Measurements from ENCODE around the gene SLC11A2.

SLC11A2 gene

GRCh38 chr12:50952510-50952909 is 73.7 kb downstream of the SLC11A2 start, which contains the start of gene HIGD1C:
Gene HIGD1C (plus strand): TSS chr12:50952544. CDS start chr12:50953999, 1,455 bp downstream.
- Histone ChIP-seq H3K36me3 (ENCODE audit: control insufficient read depth, low read length) (no peaks in the 10 kb centered on the region), H4K20me1 (ENCODE audit: control insufficient read depth, insufficient read depth, low read depth, low read length) (no peaks in the 10 kb centered on the region), H3K4me1 (ENCODE audit: control insufficient read depth, low read length) (peaks cover 8% of the 10 kb centered on the region; the same call in 1 of the 2 replicates), H3K4me2 (ENCODE audit: low read length) (no peak within 1 kb of the TSS), H3K79me2 (ENCODE audit: control insufficient read depth, low read length) (no peaks in the 10 kb centered on the region), H3K27me3 (ENCODE audit: control insufficient read depth, low read length) (no peaks in the 10 kb centered on the region), H3K4me3 (ENCODE audit: low read length) (no peak within 1 kb of the TSS), H3F3A (ENCODE audit: control insufficient read depth, insufficient read depth) (no peaks in the 10 kb centered on the region), H3K9me3 (ENCODE audit: control insufficient read depth, insufficient read depth, low read length) (no peaks in the 10 kb centered on the region), H3K27ac (ENCODE audit: low read depth, low read length) (no peak within 1 kb of the TSS), H3K9me2 (replicated peaks; ENCODE audit: control insufficient read depth, low read length) (no peaks in the 10 kb centered on the region)
- TF ChIP-seq, protein P1, sequence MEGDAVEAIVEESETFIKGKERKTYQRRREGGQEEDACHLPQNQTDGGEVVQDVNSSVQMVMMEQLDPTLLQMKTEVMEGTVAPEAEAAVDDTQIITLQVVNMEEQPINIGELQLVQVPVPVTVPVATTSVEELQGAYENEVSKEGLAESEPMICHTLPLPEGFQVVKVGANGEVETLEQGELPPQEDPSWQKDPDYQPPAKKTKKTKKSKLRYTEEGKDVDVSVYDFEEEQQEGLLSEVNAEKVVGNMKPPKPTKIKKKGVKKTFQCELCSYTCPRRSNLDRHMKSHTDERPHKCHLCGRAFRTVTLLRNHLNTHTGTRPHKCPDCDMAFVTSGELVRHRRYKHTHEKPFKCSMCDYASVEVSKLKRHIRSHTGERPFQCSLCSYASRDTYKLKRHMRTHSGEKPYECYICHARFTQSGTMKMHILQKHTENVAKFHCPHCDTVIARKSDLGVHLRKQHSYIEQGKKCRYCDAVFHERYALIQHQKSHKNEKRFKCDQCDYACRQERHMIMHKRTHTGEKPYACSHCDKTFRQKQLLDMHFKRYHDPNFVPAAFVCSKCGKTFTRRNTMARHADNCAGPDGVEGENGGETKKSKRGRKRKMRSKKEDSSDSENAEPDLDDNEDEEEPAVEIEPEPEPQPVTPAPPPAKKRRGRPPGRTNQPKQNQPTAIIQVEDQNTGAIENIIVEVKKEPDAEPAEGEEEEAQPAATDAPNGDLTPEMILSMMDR (IDR thresholded peaks at IDR 0.05; ENCODE audit: low read depth, low read length, poor library complexity, severe bottlenecking) = no peak
- no peak for TF ChIP-seq EZH2phosphoT487 (IDR thresholded peaks at IDR 0.05; ENCODE audit: borderline replicate concordance, low read length)

GRCh38 chr12:50951112-50951511 is 75.1 kb downstream of the SLC11A2 start:
- H3K4me3 ChIP-seq (ENCODE audit: low read length) = no peak overlapping the region
- H4K20me1 ChIP-seq (ENCODE audit: control insufficient read depth, insufficient read depth, low read depth, low read length) = no peaks in the 10 kb centered on the region
- H3K27me3 ChIP-seq (ENCODE audit: control insufficient read depth, low read length) = no peaks in the 10 kb centered on the region
- no peak overlapping the region for H3K4me2 ChIP-seq (ENCODE audit: low read length)
- H3K27ac ChIP-seq (ENCODE audit: low read depth, low read length) = no peak overlapping the region
- peaks cover 4% of the 10 kb centered on the region; the same call in 1 of the 2 replicates for H3K4me1 ChIP-seq (ENCODE audit: control insufficient read depth, low read length)
- no peaks in the 10 kb centered on the region for H3K79me2 ChIP-seq (ENCODE audit: control insufficient read depth, low read length)
- no peaks in the 10 kb centered on the region for H3F3A ChIP-seq (ENCODE audit: control insufficient read depth, insufficient read depth)
- H3K9me3 ChIP-seq (ENCODE audit: control insufficient read depth, insufficient read depth, low read length) = no peaks in the 10 kb centered on the region
- TF ChIP-seq EZH2phosphoT487 (IDR thresholded peaks at IDR 0.05; ENCODE audit: borderline replicate concordance, low read length) = no peak
- TF ChIP-seq, protein P1 (IDR thresholded peaks at IDR 0.05; ENCODE audit: low read depth, low read length, poor library complexity, severe bottlenecking) = no peak
- no peaks in the 10 kb centered on the region for H3K36me3 ChIP-seq (ENCODE audit: control insufficient read depth, low read length)
- H3K9me2 ChIP-seq (replicated peaks; ENCODE audit: control insufficient read depth, low read length) = no peaks in the 10 kb centered on the region

- no peak overlapping the region for H3K4me3 ChIP-seq (ENCODE audit: low read length)
- TF ChIP-seq, protein P1 (IDR thresholded peaks at IDR 0.05; ENCODE audit: low read depth, low read length, poor library complexity, severe bottlenecking) = no peak
- no peak for TF ChIP-seq EZH2phosphoT487 (IDR thresholded peaks at IDR 0.05; ENCODE audit: borderline replicate concordance, low read length)
Observed at GRCh38 chr12:50949801-50950302, 76.3 kb downstream of the SLC11A2 start.

More at GRCh38 chr12:50949801-50950302, 76.3 kb downstream of the SLC11A2 start:
- H3K4me1 ChIP-seq (ENCODE audit: control insufficient read depth, low read length) = peaks cover 4% of the 10 kb centered on the region; the same call in 1 of the 2 replicates
- H3K27ac ChIP-seq (ENCODE audit: low read depth, low read length) = no peak overlapping the region
- no peaks in the 10 kb centered on the region for H3F3A ChIP-seq (ENCODE audit: control insufficient read depth, insufficient read depth)
- no peak overlapping the region for H3K4me2 ChIP-seq (ENCODE audit: low read length)
- H4K20me1 ChIP-seq (ENCODE audit: control insufficient read depth, insufficient read depth, low read depth, low read length) = no peaks in the 10 kb centered on the region
- H3K27me3 ChIP-seq (ENCODE audit: control insufficient read depth, low read length) = no peaks in the 10 kb centered on the region
- no peaks in the 10 kb centered on the region for H3K36me3 ChIP-seq (ENCODE audit: control insufficient read depth, low read length)
- H3K9me3 ChIP-seq (ENCODE audit: control insufficient read depth, insufficient read depth, low read length) = no peaks in the 10 kb centered on the region
- no peaks in the 10 kb centered on the region for H3K9me2 ChIP-seq (replicated peaks; ENCODE audit: control insufficient read depth, low read length)
- no peaks in the 10 kb centered on the region for H3K79me2 ChIP-seq (ENCODE audit: control insufficient read depth, low read length)
